ENCODE measurements around the gene CLEC18B.
"Not testable (repeated sequence)": the region's sequence is repeated elsewhere in the genome, so short reads cannot be mapped to it uniquely, and the experiment has no call there.

The CLEC18B gene

DNA sequence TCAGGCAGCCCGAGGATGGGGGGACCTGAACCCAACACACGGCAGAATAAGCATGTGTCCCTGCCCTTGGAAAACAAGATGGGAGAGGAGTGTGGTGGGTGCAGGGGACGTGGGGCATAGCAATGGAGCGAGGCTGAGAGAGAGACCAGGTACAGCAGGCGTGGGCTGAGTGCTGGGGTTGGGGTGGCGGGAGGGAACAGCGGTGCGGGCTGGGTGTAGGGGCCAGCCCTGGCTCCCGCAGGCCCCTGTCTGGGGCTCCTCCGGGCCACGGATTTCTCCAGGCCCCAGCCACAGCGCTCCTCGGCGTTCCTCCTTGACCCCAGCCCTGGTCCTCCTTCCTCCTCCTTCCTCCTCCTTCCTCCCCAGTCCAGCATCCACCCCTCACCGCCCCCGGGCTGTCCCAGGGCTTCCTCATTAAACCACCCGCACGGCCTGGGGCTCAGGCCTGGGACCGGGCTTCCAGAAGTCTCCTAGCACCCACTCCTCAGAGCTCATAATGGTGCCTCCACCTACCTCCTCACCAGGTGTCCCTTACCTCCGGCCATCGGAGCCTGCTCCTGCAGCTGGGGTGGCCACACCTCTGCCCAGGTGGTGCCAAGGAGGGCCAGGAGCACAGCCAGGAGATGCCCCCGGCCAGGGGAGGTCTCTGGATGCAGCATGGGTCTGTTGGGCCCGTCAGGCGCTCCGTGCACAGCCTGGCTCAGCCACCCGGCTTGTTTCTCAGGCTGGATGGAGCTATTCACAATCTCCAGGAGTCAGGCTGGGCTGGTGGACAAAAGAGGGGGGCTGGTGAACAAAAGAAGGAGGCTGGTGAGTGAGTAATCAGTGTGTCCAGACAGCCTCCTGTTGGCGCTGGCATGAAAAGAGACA lies at the start of gene CLEC18B:
Gene CLEC18B, minus strand, starts transcription at position 867 of the 870 bp plus-strand sequence. Its CDS starts 208 bp downstream, at position 659.
- not testable (repeated sequence) for FAIRE-seq

DNA sequence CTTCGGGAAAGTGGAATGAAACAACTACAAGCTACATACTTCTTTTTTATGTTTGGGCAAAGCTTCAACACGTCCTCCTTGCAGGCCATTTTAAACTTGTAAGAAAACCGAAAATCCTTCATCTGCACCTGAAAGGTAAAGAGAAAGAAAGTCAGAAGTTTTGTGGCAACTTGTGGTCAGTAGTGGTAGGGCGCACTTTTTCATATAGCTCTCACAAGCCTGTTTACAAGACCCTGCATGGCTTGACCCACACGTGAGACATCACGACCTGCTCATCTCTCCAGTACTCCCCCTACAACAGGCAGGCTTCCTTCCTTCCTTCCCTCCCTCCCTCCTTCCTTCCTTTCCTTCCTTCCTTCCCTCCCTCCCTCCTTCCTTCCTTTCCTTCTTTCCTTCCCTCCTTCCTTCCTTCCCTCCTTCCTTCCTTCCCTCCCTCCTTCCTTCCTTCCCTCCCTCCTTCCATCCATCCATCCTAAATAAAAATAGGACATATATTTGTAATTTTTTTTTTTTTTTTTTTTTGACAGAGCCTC lies 48.7 kb upstream of the CLEC18B start:
- FAIRE-seq = no peak

DNA sequence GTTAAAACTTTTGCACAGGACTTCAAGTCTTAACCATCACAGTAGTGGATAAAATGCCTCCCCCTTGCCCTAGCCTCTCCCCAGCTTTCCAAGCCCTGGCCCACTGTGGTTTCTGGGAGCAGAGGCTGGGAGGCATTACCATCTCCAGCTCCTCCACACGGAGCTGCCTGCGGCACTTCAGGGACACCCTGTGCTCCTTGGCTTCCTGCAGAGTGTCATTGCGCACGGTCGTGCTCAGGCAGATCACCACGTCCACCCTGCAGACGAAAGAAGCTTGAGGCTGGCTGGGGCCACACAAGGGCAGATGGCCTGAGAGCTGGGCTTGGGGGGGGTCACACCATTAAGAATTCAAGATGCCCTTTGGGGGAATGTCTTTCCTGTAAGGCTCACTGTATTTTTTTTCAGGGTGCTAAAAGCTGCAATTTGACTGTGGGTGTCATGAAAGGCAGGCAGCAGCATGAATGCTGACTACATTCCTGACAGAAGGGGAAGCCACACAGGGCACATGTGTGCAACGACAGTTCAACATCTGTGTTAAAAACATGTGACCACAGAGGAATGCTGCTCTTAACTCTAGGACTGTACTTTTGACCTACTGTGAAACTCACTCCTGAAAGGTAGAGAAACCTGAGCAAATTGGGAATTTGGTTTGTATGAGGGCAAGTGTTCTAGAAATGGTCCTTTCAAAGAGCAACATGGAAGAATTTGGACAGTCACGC lies 47.7 kb upstream of the CLEC18B start:
- FAIRE-seq = no peak

DNA sequence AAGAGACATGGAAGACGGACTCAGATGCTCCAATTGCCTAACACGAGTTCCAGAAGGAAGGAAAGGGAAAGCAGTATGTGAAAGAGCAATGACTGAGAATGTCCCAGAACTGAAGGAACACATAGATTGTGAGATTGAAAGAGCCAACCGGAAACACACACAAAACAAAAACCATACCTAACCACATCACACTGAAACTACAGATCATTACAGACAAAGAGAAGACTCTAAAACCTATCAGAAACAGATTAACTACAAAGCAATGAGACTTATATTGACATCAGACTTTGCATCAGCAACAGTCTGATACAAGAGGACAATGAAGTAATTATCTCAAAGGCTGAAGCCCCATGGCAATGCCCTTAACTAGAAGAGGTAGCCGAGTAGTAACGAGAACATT lies 45.6 kb upstream of the CLEC18B start:
- no peak for FAIRE-seq

DNA sequence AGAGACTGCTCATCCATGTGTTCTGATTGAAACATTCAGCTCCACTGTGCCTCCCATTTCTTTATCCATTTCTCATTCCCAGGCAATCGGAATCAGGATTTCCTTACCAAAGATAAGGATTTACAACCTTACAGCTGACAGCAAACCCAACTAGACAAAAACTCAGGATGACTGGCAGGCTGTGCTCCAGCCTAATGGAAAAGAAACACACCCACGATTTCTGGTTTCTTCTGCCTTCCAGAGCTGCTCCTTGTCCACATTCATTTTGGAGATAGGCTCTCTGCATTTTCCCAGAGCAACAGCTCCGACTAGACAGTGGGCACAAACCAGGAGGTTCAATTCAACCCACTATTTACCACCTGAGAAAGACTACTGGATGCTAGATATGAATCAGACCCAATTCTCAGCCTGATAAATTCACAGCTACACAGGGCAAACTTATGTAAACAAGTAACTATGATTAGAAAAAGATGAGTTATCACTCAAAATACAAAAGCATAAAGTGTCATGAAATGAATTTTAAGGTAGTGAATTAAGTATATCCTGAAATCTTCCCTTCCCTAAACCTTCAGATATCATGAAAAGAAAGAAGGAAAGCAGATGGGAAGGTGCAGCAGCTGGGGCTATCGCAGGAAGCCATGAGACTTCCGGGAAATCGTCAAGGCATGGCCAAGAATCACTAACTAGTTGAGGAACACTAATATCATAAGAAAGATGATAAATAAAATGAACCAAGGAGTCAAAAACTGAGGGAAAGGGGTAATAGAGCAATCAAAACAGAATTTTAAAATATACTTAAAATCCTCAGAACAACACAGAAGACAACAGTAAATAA lies 44.8 kb upstream of the CLEC18B start:
- FAIRE-seq = no peak

DNA sequence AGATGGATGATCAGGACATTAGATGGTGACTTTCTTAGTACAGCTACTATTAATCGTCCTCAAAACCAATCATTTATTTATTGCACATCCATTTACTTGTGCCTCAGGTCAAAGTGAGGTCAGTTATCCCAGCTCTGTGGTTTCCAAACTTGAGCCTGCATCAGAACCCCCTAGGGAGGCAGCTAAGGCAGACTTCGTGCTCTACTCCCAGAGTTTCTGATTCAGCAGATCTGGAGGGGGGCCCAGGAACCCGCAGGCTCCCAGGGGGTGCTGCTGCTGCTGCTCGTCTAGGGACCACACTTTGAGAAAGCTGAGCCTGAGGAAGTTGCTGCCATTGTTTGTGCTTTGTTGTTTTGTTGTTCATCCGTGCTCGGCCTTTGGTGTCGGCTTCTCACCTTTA lies 44.0 kb upstream of the CLEC18B start:
- no peak for FAIRE-seq

DNA sequence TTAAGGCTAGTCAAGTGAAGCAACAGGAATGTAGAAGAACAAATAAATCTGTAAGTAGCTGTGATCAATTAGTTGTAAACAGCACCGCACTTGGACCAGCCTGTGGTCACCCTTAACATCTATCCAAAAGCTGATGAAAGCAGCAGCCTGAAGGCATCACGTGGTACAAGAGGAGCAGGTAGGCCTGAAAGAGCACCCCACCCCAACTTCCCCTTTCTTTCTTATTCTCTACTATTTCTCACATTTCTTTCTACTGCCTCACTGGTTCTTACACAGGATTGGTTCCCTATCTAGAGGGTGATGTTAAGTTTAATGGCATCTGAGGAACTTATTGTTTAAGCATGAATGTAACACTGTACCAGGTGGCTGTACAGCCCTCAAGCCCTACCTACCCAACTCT lies 42.6 kb upstream of the CLEC18B start:
- FAIRE-seq = no peak

DNA sequence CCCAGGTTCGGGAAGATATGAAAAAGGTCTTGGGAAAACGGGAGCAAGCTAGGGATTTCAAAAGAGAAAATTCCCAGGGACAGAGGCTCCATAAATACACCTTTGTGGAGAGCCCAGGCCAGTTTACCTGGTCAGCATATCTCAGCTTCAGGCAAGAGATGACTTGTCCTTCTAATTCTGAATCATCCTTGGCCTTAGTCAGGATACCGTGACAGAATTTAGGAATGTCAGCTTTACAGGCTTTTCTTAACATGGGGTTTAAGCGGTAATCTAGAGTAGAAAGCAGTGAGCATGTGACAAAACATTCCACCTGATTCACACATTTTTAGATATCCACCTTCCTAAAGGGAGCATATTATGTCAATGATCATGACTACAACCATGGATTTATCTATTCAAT lies 41.1 kb upstream of the CLEC18B start:
- no peak for FAIRE-seq

DNA sequence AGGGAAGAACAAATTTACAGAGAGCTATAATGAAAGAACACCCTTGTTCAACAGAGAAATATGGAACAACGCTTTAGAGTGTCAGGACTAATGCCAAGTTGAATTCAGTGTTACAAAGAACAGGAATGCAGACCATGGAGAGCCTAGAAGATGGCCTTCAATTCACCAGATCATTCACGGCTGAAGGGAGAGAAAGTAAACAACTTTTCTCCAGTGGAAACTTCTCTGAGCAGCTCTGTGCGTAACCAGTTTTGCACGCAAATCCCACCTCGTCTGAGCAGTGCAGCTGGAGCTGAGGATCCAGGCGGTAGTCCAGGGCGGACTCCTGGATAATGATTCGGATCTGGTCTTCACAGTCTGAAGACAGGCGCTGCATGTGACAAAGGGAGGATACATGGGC lies 40.5 kb upstream of the CLEC18B start:
- FAIRE-seq = no peak

DNA sequence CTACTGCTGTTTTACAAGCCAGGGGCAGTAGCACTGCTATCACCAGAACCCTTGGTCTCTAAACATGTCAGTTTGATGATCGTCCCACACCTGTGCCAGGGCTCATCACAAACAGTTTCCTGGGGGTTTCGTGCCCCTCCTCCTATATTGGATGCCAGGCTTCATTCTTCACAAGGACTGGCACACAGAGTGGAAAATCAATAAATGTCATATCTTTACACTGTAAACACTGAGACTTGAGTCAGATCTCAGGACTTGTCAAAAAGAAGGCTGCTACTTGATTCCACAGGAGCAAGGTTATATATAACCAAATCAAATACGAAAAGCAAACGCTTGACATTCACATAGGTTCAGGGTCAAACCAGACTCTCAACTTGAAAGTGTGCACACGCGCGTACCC lies 39.3 kb upstream of the CLEC18B start:
- FAIRE-seq = no peak

DNA sequence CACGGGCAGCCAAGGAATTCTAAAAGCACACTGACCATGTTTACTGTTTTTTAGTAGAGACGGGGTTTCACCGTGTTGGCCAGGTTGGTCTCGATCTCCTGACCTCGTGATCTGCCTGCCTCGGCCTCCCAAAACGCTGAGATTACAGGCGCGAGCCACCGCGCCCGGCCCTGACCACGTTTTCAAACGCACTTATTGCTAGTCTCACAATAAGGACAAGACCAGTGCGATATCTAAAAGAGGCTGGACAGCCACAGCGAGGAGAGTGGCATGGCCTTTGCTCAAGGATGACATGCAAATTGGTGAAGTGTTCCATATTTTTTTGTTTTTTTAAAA lies 35.0 kb upstream of the CLEC18B start:
- no peak for FAIRE-seq

DNA sequence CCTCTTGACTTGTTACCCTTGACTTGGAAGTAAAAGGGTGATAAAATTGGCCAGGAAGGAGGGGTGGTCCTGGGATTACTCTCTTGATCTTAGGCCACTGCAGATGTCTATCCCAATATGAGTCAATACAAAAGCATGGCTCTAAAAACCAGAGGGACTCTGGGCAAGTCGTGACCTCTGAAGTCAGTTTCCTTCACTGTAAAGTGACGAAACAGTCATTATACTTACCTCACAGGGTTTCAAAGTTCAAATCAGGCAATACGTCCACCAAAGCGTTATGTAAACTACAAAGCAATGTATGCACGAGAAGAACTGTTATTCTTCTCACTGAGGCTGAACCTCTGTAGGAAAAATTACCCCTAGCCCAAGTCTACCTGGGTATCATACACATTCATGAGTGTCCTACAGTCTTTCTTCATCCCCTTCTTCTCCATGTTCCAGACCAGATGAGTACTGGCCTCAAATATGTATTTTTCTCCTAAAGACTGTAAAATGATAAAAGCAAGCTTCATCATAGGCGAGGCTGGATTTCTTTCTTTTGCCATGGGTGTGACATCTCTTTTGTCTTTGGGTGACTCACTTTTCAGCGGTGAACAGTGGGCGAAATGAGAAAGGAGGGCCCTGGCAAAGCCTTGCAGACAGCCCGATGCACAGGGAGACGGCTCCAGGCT lies 34.5 kb upstream of the CLEC18B start:
- FAIRE-seq = no peak

DNA sequence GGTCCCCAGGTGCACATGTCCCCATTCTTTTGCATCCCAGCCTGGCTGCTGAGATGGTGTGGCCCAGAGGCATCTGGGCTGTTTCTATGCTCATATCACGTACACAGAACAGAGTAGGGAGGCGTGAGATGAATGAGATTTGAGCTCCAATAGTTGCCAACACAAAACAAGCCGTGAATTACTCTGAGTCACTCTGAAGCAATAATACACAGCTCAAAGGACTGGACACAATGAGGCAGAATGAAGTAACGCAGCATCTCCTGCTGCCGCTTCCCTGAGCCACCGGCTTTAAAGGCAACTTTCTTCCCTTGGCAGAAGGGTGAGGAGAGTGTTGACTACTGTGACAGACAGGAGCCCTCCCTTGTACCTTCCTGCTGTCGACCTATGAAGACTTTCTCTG lies 33.9 kb upstream of the CLEC18B start:
- no peak for FAIRE-seq

DNA sequence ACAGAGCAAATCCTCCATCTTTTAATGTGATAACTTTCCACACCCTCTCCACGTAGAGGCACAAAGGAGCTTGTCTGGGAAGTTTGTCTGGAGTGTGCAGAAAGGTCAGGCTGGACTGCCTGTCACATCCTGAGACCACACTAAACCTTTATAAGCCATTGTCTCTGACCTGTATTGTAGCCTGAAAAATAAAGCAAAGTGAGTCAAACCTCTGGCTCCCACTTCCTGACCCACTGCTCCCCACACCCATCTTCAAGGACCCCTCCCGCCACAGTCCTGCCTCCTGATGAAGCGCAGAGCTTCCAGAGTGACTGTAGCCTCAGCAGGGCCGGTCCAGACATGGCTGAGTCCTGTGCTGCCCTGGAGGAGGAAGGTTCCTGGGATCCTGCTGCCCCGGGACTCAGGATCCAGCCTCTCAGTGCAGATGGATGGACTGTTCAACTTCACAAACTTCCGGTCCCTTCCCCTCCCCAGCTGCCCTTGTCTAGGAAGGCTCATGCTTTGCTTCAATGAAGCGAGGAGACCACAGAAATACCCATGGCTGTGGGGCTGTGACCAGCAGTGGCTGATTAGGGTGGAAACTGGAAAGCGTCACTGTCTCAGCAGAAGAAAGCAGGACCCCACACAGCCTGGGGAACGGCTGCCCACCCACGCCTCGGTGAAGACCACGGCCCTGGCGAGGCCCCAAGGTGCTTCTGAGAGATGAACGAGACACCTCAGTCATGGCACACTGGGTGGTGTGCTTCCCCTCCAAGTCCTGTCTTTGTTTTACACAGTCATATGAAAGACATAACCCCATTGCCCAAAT lies 30.9 kb upstream of the CLEC18B start:
- FAIRE-seq = no peak

DNA sequence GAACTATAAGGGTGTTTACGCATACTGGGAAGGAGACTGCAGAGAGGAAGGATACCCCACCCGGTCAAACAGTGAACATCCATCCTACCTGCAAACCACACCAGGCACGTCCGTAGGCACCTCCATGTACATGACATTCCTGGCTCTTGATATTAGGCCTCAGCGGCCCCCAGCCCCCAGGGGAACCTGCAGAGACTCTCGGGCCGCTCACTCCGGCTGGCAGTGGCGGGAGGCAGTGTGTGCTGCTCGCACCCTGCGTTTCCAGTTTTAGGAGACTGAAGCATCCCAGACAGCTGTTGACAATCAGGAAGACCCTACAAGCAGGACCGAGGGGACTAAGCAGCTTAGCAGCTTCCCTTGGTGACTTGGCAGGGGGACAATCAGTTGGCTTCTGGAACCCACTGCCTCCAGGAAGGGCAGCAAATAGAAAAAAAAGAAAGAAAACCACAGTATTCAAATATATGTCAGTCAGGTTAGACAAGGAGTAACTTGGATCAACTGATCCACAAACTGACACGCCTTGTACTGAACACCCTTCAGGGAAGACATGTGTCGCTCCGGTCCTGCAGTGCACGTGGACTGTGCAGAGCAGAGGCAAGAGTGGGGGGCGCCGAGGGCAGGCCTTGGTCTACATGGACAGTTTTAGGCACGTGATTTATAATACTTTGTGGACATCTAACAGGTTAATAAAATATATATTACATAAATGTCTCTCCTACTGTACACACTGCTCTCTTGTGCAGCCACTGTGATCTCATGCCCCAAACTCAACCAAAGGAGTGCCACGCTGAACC lies 29.9 kb upstream of the CLEC18B start:
- no peak for FAIRE-seq

DNA sequence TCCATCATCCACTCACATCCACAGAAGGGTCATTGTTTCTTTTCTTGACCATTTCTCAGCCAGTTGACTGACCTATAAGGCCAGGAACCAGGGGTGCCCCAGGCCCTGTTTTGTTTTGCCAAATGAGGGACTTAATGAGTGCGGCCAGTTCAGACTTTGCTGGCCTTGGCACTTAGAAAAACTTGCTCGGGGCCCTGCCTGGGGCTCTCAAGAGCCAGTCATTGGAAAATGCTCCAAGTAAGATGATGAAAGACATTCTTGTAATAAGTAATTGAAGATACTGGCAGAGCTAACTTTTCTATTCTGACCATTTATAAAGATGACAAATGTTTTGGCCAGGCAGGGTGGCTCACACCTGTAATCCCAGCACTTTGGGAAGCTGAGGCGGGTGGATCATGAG lies 29.0 kb upstream of the CLEC18B start:
- FAIRE-seq = no peak

DNA sequence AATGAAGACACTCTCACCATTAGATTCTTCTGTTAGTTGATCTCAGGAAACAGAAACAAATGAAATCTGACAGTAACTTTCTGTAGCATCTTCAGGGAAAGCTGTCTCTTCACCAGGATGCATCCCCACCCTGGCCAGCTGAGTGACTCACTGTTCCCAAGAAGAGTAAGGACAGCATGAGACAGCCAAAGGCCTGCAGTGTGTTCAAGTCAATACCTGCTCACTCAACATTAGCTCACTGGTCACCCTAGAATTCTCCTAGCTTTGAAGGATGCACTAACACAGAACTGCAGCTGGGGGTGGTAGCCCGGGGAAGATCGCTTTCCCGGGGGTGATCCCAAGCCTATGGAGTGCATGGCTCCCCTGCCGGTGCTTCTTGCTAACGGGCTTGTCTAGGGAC lies 28.2 kb upstream of the CLEC18B start:
- no peak for FAIRE-seq

DNA sequence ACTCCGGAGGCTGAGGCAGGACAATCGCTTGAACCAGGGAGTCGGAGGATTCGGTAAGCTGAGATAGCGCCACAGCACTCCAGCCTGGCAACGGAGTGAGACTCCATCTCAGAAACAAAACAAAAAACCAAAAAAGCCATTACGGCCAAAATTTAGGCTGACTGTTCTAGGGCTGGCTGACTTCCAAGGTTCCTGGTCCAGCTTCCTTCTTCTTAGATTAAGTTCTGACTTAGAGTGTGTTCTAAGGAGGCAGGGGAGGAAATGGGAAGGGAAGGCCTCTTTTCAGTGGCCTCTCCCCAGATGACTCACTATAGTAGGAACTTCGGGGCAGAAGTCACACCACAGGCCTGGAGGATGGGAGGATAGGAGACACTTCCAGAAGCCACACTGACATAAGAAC lies 27.7 kb upstream of the CLEC18B start:
- no peak for FAIRE-seq

DNA sequence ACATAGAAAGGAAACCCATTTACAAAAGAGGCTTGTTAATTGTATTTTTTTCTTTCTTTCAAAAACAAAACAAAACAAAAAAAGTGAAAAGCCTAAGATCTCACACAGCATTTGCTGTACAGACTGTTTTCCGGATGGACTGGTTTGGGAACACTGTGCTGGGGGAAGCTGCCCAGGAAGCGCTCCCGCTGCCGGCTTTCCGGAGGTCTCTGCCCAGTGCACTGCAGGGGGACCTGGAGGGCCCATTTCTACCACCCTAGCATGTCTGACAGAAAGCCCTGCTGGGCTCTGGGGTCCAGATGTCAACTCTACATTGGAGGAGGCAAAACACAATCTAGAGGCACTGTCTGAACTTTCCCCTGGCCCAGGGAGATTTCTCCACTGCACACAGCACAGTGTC lies 26.3 kb upstream of the CLEC18B start:
- no peak for FAIRE-seq

DNA sequence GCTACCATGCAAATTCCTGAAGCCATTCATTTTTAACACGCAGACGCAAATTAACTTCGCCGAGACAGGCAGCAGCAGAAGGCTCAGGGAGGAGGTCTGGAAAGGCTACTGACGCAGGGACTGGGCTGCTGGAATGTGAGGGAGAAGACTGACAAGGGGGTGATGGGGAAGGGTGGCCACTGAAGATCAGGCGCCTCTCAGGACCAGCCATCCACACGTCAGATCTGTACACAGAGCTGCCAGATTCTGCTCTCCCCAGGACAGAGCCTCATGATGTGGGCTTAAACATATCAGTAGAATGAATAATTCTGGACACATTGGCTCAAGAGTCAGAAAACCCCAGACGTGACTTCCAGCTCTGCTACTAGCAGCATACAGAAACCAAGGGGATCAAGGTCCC lies 25.6 kb upstream of the CLEC18B start:
- no peak for FAIRE-seq
